Measurements from ENCODE around the gene SLC19A2. TPM values are rescaled to one million over a fixed set of nuclear protein-coding genes. Genes with fewer than 3 reads are reported as not detected.

The SLC19A2 gene
- total RNA-seq, 1 experiment from 2014 or later = 31.5 TPM

GRCh38 chr1:169460191-169460833 lies 25.4 kb downstream of the SLC19A2 start:
- H3K36me3 ChIP-seq (ENCODE audit: control insufficient read depth, insufficient read depth, low read length) = no peaks in the 10 kb centered on the region
- TF ChIP-seq, protein P1, sequence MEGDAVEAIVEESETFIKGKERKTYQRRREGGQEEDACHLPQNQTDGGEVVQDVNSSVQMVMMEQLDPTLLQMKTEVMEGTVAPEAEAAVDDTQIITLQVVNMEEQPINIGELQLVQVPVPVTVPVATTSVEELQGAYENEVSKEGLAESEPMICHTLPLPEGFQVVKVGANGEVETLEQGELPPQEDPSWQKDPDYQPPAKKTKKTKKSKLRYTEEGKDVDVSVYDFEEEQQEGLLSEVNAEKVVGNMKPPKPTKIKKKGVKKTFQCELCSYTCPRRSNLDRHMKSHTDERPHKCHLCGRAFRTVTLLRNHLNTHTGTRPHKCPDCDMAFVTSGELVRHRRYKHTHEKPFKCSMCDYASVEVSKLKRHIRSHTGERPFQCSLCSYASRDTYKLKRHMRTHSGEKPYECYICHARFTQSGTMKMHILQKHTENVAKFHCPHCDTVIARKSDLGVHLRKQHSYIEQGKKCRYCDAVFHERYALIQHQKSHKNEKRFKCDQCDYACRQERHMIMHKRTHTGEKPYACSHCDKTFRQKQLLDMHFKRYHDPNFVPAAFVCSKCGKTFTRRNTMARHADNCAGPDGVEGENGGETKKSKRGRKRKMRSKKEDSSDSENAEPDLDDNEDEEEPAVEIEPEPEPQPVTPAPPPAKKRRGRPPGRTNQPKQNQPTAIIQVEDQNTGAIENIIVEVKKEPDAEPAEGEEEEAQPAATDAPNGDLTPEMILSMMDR (IDR thresholded peaks at IDR 0.05; ENCODE audit: insufficient read depth in 1 of 2, low read depth in 1 of 2, low read length in 1 of 2, severe bottlenecking in 1 of 2, unreplicated experiment in 1 of 2) = no peak
- intact Hi-C loops (cut with micrococcal nuclease; ENCODE audit: unreplicated experiment) = no loop called here
- DNase-seq = no peak
- peaks cover 13% of the 10 kb centered on the region for H3K9me3 ChIP-seq
- CTCF ChIA-PET = no interaction called here
- BruUV-seq (replicated peaks) = no TSS peak
- Mint-ChIP-seq H3K4me3 (ENCODE audit: unreplicated experiment) (no peak overlapping the region), H3K9me3 (ENCODE audit: unreplicated experiment) (peaks cover 11% of the 10 kb centered on the region), H3K36me3 (ENCODE audit: insufficient read depth, unreplicated experiment) (peaks cover 7% of the 10 kb centered on the region), H3K27me3 (ENCODE audit: insufficient read depth, unreplicated experiment) (no peaks in the 10 kb centered on the region), H3K4me1 (ENCODE audit: low read depth, unreplicated experiment) (no peaks in the 10 kb centered on the region), H3K27ac (ENCODE audit: unreplicated experiment) (no peak overlapping the region)
- H3K4me1 ChIP-seq = no peaks in the 10 kb centered on the region
- H3K4me3 ChIP-seq (ENCODE audit: low read depth, low read length) = no peak overlapping the region
- H3K27me3 ChIP-seq (replicated peaks; ENCODE audit: control insufficient read depth, insufficient read depth, low read length) = no peaks in the 10 kb centered on the region
- POLR2A ChIA-PET = no interaction called here

DNA sequence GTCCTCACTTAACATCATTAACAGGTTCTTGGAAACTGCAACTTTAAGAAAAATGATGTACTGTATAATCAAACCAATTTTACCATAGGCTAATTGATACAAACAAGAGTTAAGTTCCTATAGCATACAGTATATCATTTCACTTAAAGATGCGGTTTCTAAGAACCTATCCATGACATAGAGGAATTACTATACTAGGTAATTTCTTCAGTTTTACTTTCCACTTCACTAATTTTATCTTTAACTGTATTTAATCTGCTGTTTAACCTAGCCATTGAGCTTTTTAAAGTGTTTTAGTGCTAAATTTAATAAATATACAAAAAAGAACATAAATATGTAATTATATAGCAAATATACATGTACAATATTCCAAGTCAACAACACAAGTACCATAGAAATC lies 28.3 kb downstream of the SLC19A2 start:
- POLR2A ChIA-PET = no interaction called here

DNA sequence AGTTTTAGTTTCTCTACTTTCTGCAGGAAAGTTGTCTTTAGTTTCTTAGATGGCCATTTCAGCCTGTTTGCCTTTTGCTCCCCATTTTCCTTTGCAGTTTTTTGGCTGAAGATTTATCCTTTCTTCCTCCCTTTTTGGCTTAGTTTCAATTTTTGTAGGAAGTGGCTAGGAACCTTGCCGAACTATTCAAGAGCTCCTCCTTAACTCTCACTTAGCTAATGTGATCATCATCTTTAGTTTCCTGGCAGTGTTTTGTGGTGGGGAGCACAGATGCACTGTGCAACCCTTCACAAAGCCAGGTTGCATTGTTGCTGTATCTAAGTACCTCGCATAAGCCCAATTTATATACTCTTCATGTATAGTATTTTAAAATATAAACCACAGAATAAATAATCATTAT lies 29.7 kb downstream of the SLC19A2 start:
- intact Hi-C loops (cut with micrococcal nuclease; ENCODE audit: unreplicated experiment) = no loop called here
- H3K27me3 Mint-ChIP-seq (ENCODE audit: insufficient read depth, unreplicated experiment) = no peaks in the 10 kb centered on the region
- ChIA-PET POLR2A (no interaction called here), CTCF (no interaction called here)
- peaks cover 13% of the 10 kb centered on the region for H3K9me3 ChIP-seq
- H3K9me3 Mint-ChIP-seq (ENCODE audit: unreplicated experiment) = peaks cover 11% of the 10 kb centered on the region
- H3K4me1 Mint-ChIP-seq (ENCODE audit: low read depth, unreplicated experiment) = peaks cover 4% of the 10 kb centered on the region
- no peaks in the 10 kb centered on the region for H3K27me3 ChIP-seq (replicated peaks; ENCODE audit: control insufficient read depth, insufficient read depth, low read length)
- no peaks in the 10 kb centered on the region for H3K36me3 Mint-ChIP-seq (ENCODE audit: insufficient read depth, unreplicated experiment)
- no peak overlapping the region for H3K4me3 ChIP-seq (ENCODE audit: low read depth, low read length)
- H3K4me1 ChIP-seq = no peaks in the 10 kb centered on the region
- TF ChIP-seq, protein P1 (IDR thresholded peaks at IDR 0.05; ENCODE audit: insufficient read depth in 1 of 2, low read depth in 1 of 2, low read length in 1 of 2, severe bottlenecking in 1 of 2, unreplicated experiment in 1 of 2) = no peak
- no peak overlapping the region for H3K27ac Mint-ChIP-seq (ENCODE audit: unreplicated experiment)
- no TSS peak for BruUV-seq (replicated peaks)
- H3K4me3 Mint-ChIP-seq (ENCODE audit: unreplicated experiment) = no peak overlapping the region
- no peaks in the 10 kb centered on the region for H3K36me3 ChIP-seq (ENCODE audit: control insufficient read depth, insufficient read depth, low read length)
- no peak for DNase-seq

More for the DNA sequence above, 28.3 kb downstream of the SLC19A2 start:
- H3K9me3 Mint-ChIP-seq (ENCODE audit: unreplicated experiment) = peaks cover 11% of the 10 kb centered on the region
- no peaks in the 10 kb centered on the region for H3K4me1 Mint-ChIP-seq (ENCODE audit: low read depth, unreplicated experiment)
- intact Hi-C loops (cut with micrococcal nuclease; ENCODE audit: unreplicated experiment) = no loop called here
- no TSS peak for BruUV-seq (replicated peaks)
- H3K27me3 ChIP-seq (replicated peaks; ENCODE audit: control insufficient read depth, insufficient read depth, low read length) = no peaks in the 10 kb centered on the region
- H3K36me3 ChIP-seq (ENCODE audit: control insufficient read depth, insufficient read depth, low read length) = no peaks in the 10 kb centered on the region
- H3K4me1 ChIP-seq = no peaks in the 10 kb centered on the region
- no peak overlapping the region for H3K4me3 ChIP-seq (ENCODE audit: low read depth, low read length)
- TF ChIP-seq, protein P1 (IDR thresholded peaks at IDR 0.05; ENCODE audit: insufficient read depth in 1 of 2, low read depth in 1 of 2, low read length in 1 of 2, severe bottlenecking in 1 of 2, unreplicated experiment in 1 of 2) = no peak
- H3K4me3 Mint-ChIP-seq (ENCODE audit: unreplicated experiment) = no peak overlapping the region
- DNase-seq = no peak
- no peaks in the 10 kb centered on the region for H3K36me3 Mint-ChIP-seq (ENCODE audit: insufficient read depth, unreplicated experiment)
- no peak overlapping the region for H3K27ac Mint-ChIP-seq (ENCODE audit: unreplicated experiment)
- CTCF ChIA-PET = no interaction called here
- H3K9me3 ChIP-seq = peaks cover 13% of the 10 kb centered on the region
- no peaks in the 10 kb centered on the region for H3K27me3 Mint-ChIP-seq (ENCODE audit: insufficient read depth, unreplicated experiment)

All from Caco-2 (cell line).